ENCODE data around the gene SLC35F3.
A peak's percentile ranks its signal among the peaks of the same experiment; 100 is the strongest.
"Not testable (repeated sequence)": the region's sequence is repeated elsewhere in the genome, so short reads cannot be mapped to it uniquely, and the experiment has no call there.

The SLC35F3 gene

GRCh38 chr1:233904633-233905415 is at the start of gene SLC35F3:
SLC35F3 (plus strand) TSS chr1:233904676.
- DNase-seq (ENCODE audit: low spot score): peak; percentile 12

- DNase-seq (ENCODE audit: low spot score): no peak
Measured at GRCh38 chr1:233859446-233859845, 45.0 kb upstream of the SLC35F3 start.

- no peak for DNase-seq (ENCODE audit: low spot score)
Measured at GRCh38 chr1:233863901-233864545, 40.5 kb upstream of the SLC35F3 start.

- no peak for DNase-seq (ENCODE audit: low spot score)
Measured at GRCh38 chr1:233864578-233864977, 39.9 kb upstream of the SLC35F3 start.

GRCh38 chr1:233865216-233865615 is 39.3 kb upstream of the SLC35F3 start:
- DNase-seq (ENCODE audit: low spot score): no peak

GRCh38 chr1:233865902-233866301 is 38.6 kb upstream of the SLC35F3 start:
- DNase-seq (ENCODE audit: low spot score): no peak

- DNase-seq (ENCODE audit: low spot score): no peak
Measured at GRCh38 chr1:233867028-233867427, 37.4 kb upstream of the SLC35F3 start.

- no peak for DNase-seq (ENCODE audit: low spot score)
Measured at GRCh38 chr1:233868461-233868860, 36.0 kb upstream of the SLC35F3 start.

- no peak for DNase-seq (ENCODE audit: low spot score)
Measured at GRCh38 chr1:233869680-233870079, 34.8 kb upstream of the SLC35F3 start.

GRCh38 chr1:233873666-233874065 is 30.8 kb upstream of the SLC35F3 start:
- DNase-seq (ENCODE audit: low spot score): no peak

- no peak for DNase-seq (ENCODE audit: low spot score)
Measured at GRCh38 chr1:233879841-233880240, 24.6 kb upstream of the SLC35F3 start.

GRCh38 chr1:233883671-233884070 is 20.8 kb upstream of the SLC35F3 start:
- no peak for DNase-seq (ENCODE audit: low spot score)

GRCh38 chr1:233884461-233885151 is 19.9 kb upstream of the SLC35F3 start:
- DNase-seq (ENCODE audit: low spot score): no peak

- DNase-seq (ENCODE audit: low spot score): no peak
Measured at GRCh38 chr1:233885196-233885920, 19.1 kb upstream of the SLC35F3 start.

- DNase-seq (ENCODE audit: low spot score): not testable (repeated sequence)
Measured at GRCh38 chr1:233891151-233891550, 13.3 kb upstream of the SLC35F3 start.

- DNase-seq (ENCODE audit: low spot score): no peak
Measured at GRCh38 chr1:233897325-233898162, 6.9 kb upstream of the SLC35F3 start.

GRCh38 chr1:233901495-233901894 is 3.0 kb upstream of the SLC35F3 start:
- no peak for DNase-seq (ENCODE audit: low spot score)

GRCh38 chr1:233905416-233906051 is 1.1 kb downstream of the SLC35F3 start:
- no peak for DNase-seq (ENCODE audit: low spot score)

GRCh38 chr1:233907151-233907550 is 2.7 kb downstream of the SLC35F3 start:
- DNase-seq (ENCODE audit: low spot score): no peak

GRCh38 chr1:233908092-233908491 is 3.6 kb downstream of the SLC35F3 start:
- no peak for DNase-seq (ENCODE audit: low spot score)

- no peak for DNase-seq (ENCODE audit: low spot score)
Measured at GRCh38 chr1:233909195-233909594, 4.7 kb downstream of the SLC35F3 start.
